ENCODE data around the gene EHMT1.
"Not testable (repeated sequence)": the region's sequence is repeated elsewhere in the genome, so short reads cannot be mapped to it uniquely, and the experiment has no call there.

Gene EHMT1

DNA sequence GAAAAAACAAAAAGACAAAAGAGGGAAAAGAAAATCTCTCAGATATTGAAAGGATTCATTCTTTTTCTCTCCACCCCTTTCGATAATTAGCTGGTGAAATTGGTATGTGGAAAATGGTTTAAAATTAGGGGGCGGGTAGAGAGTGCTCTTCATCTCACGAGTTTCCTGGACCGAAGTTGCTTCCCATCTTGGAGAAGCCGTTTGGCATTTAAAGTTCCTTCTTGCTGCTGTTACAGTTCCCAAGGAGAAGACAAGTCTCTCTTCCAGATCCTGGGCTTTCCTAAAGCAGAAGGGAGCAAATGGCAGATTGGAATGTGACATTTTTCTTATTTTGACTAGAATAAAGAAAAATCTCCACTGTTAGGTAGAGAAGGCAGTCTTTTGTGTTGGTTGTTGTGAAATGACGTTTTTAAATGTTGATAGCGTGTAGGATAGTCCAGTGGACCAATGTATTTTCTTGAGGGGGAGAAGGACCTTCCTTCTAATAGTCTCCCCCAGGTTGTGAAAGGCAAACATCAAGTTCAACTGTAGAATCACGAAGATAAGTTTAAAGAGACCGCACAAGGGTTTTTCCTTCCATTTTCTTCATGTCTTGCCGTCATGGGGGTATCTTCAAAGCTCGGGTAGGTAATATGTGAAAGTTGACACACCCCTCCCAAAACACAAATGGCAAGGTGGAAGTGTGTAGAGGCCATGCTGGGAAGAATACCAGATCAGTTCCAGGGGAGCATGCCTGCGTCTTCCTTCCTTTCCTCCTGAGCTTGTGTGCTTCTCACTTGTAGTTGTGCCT lies 77.5 kb downstream of the EHMT1 start:
- DNase-seq = no peak

DNA sequence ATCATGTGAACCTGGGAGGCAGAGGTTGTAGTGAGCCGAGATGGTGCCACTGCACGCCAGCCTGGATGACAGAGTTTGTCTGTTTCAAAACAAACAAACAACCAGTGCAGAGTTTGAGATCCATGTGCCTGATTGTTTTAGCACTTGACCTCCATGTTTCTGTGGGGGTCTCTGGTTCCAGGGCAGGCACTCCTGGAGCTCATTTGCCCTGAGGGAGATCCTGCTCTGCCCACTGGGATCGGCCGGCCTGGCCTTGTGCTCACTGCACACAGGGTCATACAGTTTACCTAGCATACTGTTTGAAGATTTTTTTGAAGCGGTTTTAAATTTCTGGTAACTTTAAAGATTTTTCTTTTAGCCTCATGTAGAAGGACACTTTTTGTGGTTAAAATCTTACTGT lies 78.4 kb downstream of the EHMT1 start:
- no peak for DNase-seq

DNA sequence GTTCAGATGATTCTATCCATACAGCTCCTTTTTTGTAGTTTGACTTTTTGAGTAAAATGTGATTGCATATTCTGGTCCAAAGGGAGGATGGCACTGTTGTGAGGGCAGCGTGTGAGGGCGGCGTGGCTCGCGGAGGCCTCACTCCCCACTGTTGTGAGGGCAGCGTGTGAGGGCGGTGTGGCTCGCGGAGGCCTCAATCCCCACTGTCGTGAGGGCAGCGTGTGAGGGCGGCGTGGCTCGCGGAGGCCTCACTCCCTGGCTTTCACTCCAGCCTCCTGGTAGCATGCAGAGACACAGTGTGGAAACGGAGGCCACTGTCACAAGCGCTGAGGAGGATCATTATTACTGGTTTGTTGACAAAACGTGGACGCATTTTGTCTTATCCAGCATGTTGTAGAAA lies 79.0 kb downstream of the EHMT1 start:
- DNase-seq = no peak

DNA sequence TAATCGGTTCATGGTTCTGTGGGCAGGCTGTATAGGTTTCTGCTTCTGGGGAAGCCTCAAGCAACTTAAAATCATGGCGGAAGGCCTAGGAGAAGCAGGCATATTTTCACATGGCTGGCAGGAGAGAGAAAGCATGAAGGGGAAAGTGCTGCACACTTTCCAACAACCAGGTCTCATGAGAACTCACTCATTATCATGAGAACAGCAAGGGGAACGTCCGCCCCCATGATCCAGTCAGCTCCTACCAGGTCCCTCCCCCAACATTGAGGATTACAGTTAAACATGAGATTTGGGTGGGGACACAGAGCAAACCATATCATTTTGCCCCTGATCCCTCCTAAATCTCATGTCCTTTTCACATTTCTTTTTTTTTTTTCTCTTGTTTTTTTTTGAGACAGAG lies 82.1 kb downstream of the EHMT1 start:
- no peak for DNase-seq

DNA sequence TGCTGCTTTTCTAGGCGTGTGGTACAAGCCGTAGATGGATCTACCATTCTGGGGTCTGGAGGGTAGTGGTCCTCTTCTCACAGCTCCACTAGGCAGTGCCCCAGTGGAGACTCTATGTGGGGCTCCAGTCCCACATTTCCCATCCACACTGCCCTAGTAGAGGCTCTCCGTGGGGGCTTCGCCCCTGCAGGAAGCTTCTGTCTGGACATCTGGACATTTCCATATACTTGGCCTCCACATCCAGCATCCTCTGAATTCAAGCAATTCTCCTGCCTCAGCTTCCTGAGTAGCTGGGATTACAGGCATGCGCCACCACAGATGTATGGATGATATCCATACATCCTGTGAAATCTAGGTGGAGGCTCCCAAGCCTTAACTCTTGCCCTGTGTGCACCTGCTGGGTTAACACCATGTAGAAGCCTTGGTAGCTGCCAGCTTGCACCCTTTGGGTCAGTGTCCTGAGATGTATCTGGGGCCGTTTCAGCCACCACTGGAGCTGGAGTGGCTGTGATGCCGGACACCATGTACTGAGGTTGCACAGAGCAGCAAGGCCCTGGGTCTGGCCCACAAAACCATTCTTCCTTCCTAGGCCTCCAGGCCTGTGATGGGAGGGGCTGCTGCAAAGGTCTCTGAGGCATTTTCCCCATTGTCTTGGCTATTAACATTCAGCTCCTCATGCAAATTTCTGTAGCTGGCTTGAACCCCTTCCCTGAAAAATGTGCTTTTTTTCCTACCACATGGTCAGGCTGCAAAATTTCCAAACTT lies 84.0 kb downstream of the EHMT1 start:
- DNase-seq = no peak

DNA sequence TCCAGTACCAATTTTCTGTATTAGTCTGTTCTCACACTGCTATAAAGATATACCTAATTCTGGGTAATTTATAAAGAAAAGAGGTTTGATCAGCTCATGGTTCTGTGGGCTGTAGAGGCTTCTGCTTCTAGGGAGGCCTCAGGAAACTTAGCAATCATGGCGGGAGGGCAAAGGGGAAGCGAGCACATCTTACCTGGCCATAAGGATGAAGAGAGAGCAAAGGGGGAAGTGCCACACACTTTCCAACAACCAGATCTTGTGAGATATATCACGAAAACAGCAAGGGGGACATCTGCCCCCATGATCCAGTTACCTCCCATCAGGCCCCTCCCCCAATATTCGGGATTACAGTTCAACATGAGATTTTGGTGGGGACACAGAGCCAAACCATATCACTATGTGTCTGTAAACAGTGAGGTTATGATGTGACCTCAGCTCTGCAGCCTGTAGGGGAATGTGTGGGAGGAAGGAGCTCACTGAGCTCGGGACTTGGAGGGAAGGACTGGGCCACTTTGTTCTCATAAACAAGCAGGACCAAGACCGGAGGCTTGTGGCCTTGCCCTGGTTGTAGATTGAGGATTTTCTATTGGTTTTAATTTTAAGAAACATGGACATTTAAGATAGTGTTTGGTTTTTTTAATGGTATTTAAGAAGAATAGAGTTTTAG lies 85.2 kb downstream of the EHMT1 start:
- peak; percentile 24 to 45 (median 35) for DNase-seq

DNA sequence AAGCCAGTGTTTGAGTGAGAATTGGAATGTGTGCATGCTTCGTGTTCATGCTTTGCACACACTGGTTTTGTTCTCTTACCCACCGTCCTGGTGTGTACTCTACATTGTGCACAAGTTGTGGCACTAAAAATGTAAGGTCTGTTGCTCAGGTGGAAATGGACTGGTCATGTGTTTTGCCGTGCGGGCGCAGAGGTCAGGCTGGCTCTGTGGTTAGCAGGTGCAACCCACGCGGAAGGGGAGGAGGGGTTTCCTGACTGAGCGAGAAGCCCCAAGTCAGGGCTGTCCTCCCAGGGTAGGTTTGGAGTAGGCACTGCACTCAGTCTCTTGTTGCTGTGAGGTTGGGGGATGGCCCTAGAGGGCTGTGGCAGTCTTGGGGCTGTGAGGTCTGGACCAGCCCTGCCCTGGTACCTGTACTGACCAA lies 86.6 kb downstream of the EHMT1 start:
- no peak for DNase-seq

DNA sequence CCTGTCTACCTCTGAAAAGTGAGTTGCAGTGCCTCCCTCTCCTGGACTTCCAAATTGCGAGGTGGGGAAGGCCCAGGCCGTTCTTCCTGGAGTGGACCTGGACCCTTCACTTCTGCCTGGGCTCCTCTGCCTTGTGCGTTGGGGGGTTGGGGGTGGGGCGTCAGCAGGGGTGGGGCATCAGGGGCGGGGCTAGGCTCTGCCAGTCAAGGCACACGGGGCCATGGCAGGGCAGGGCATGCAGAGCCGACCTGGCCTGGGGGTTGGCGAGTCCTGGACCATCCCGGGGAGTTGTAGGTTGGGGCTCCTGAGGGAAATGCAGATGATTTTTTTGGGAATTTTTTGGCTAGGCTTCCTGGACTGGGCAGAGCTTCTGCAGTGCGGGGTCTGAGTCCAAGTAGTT lies 87.1 kb downstream of the EHMT1 start:
- DNase-seq = no peak

DNA sequence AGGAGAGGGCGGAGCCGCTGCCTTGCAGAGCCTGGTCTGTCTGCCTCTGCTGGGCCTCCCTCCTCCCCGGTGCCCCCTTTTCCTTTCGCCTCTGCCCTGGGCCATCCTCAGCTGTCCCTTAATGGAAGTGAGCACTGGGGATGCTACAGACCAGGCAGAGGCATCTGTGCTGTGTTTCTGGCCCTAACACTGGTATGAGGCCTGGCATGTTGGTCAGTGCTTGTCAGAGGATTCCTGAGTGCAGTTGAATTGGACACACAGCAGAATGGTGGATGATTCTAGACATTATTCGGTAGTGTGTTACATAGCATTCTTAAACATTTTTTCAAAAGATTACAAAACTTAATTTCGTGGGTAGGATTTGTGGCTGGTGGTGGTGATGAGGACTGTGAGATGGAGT lies 88.6 kb downstream of the EHMT1 start:
- no peak for DNase-seq

DNA sequence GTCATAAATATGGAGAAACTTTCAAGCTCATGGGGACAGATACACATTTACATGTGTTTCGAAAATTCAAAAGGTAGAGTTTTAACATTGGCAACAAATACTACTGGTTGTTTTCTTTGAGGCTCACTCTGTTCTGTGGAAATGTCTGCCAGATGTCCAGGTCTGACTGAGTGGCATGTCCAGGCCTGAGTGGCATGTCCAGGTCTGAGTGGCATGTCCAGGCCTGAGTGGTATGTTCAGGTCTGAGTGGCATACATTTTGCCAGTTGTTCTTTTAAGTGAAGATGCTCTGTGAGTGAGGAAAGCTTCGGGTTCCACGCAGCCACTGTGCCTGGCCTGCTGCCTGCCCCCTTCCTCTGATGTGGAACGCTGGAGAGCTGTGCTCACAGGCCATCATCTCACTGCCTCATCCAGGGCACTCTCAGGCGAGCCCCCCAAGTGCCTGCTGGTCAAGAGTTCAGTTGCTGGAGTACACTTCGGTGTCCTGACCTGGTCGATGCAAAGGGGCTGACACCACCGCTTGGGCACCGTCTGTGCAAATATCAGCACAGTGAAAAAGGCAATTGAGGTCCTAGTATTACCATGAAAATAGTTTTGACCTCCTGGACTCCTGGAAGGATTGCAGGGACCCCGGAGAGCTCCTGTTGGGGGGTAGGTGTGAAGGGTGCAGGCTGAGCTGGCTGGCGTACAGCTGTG lies 89.9 kb downstream of the EHMT1 start:
- DNase-seq = no peak

DNA sequence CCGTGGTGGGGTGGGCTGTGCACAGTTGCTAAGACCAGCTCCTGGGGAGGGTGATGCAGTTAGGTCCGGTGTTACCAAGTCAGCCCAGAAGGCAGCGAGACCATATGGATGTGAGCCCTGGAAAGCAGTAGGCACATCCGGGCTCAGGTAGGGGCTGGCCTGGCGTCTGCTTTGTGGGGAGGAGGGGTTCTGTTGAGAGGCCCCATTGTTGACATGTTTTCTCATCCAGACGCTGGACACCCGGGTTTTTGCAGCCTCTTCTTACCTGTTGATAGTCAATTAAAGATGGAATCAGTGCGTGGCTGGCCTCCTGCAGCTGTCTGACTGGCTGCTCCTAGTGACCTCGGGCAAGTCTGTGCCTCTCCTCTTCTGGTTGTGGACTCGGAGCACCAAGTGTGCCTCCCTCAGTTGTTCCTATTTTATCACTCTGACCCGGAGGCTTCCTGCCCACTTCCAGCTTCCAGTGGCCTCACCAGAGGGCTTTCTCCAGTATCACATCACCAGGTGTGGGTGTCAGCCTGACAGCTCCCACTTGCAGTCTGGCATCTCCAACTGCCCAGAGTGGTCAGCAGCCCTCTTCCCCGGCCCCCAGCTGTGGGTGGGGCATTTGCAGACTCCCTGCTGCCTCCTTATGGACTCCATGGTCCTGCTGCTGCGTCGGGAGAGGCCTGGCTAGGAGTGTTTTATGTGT lies 90.8 kb downstream of the EHMT1 start:
- no peak for DNase-seq

DNA sequence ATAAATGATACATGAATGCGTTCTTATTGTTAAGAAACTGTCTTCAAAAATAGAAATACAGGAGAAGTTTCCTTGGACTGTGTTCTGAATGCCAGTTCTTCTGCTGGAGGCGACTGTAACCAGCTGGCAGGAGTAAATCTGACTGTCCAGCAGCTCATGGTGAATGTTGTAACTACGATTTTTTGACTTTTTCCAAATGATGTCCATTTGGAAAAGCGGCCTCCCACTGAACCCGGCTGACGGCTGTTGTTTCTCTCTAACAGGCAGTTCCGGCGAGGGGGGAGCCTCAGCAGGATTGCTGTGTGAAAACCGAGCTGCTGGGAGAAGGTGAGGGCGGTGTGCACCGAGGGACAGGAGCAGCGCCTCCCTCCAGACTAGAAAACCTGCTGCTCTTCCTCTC lies 91.9 kb downstream of the EHMT1 start:
- no peak for DNase-seq

DNA sequence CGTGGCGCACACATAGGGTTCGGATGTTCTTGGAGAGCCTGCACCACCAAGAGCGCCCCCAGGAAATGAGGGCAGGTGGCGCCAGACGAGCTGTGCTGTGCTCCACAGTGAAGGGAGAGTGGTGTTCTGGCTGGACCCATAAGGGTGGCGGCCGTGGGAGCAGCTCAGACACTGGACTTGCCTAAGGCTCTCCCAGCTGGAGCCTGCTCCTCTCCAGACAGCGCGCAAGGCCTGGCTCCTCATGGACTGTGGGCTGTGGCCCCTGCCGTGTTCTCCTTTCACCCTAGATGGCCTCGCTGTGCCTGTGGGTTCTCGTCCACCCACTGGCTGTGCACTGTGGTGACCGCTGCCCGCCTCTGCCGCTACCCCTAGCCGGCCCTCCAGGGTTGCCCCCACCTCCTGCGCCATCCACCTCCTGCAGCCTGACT lies 92.9 kb downstream of the EHMT1 start:
- DNase-seq = no peak

DNA sequence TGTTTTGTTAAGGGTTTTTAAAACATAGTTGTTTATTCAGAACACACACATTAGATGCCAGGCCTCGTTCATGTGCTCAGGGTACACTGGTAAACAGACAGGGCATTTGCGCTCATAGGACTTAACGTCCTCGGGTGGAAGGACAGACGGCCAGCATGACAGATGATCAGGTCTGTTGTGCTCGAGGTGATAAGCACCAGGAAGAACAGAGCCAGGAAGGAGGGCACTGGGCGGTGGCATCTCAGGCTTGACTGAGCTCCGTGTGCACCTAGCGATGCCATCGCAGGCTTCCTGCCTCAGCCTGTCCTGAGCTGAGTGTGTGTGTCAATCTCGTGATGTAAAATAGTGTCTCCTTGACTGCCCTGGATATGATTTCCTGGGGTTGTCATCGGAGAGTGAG lies 96.5 kb downstream of the EHMT1 start:
- DNase-seq = no peak

DNA sequence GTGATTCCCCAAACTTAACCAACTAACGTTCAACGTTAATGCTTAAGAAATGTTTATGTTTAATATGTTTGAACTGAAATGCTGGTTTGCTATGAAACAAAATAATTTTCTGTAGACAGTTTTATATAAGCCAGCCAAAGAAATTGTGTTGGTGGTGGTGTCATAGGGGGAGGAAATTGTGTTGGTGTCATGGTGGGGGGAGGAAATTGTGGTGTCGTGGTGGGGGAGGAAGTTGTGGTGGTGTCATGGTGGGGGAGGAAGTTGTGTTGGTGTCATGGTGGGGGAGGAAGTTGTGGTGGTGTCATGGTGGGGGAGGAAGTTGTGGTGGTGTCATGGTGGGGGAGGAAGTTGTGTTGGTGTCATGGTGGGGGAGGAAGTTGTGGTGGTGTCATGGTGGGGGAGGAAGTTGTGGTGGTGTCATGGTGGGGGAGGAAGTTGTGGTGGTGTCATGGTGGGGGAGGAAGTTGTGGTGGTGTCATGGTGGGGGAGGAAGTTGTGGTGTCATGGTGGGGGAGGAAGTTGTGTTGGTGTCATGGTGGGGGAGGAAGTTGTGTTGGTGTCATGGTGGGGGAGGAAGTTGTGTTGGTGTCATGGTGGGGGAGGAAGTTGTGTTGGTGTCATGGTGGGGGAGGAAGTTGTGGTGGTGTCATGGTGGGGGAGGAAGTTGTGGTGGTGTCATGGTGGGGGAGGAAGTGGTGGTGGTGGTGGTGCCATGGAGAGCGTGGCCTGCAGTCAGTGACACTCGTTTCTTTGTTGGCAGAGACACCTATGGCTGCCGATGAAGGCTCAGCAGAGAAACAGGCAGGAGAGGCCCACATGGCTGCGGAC lies 97.3 kb downstream of the EHMT1 start:
- not testable (repeated sequence) for DNase-seq

DNA sequence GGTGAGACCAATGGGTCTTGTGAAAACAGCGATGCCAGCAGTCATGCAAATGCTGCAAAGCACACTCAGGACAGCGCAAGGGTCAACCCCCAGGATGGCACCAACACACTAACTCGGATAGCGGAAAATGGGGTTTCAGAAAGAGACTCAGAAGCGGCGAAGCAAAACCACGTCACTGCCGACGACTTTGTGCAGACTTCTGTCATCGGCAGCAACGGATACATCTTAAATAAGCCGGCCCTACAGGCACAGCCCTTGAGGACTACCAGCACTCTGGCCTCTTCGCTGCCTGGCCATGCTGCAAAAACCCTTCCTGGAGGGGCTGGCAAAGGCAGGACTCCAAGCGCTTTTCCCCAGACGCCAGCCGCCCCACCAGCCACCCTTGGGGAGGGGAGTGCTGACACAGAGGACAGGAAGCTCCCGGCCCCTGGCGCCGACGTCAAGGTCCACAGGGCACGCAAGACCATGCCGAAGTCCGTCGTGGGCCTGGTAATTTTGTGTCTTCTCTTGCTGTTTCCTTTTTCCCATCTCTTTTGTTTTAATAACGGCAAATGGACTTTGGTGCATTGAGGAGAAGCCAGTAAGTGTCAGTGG lies 98.0 kb downstream of the EHMT1 start:
- no peak for DNase-seq

DNA sequence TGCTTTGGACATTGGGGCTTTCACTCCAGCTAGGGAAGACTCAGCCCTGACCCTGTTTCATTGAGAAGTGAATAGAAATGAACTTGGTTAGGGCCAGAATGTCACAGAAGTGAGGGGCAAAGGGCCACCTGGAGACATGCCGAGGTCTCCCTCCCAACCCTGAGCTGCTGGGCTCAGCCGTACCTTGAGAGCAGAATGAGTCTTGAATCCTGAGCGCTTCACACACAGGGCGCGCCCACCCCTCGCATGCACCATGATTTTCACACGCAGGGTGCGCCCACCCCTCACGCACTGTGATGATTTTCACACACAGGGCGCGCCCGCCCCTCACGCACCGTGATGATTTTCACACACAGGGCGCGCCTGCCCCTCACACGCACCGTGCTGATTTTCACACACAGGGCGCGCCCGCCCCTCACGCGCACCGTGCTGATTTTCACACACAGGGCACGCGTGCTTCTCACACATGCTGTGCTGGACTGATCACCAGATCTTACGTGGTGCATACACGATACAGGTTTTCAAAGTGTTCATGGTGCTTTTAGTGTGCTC lies 99.0 kb downstream of the EHMT1 start:
- DNase-seq = no peak

DNA sequence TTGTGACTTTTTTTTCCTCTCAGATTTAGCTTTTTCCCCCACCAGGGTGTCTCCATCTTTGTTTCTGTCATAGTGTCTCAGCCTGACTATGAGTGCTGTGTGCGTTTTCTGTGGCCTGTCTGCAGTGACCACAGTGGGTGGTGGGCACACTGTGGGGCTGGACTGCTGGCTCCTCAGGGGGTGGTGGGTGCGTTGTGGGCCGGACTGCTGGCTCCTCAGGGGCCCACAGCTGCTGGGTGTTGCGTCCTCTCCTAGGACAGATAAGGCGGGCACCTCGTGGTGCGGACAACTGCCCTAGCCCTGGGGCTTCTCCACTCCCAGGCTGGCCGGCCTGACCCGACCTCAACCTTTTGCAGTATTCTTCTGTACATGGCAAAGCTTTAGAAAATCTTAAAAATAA lies 100.4 kb downstream of the EHMT1 start:
- no peak for DNase-seq

DNA sequence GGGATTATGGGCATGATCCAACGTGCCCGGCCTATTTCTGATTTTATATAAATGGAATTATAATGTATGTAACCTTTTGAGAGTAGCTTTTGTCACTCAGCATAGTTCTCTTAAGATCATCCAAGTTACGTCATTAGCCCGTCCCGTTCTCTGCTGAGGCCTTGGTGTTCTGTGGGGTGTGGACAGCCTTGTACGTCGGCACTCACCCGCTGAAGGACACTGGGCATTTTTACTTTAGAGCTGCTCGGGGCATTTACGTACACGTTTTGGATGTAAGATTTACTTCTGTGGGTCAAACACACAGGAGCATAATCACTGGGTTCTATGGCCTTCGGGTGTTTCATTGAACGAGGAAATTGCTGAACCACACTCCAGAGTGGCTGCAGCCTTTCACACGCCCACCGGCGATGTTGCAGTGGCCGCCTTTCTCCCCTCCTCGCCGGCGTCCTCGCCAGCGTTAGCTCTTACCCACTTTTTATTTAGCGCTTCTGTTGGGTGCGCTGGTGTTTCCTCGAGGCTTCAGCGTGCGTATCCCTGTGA lies 101.8 kb downstream of the EHMT1 start:
- DNase-seq = no peak

DNA sequence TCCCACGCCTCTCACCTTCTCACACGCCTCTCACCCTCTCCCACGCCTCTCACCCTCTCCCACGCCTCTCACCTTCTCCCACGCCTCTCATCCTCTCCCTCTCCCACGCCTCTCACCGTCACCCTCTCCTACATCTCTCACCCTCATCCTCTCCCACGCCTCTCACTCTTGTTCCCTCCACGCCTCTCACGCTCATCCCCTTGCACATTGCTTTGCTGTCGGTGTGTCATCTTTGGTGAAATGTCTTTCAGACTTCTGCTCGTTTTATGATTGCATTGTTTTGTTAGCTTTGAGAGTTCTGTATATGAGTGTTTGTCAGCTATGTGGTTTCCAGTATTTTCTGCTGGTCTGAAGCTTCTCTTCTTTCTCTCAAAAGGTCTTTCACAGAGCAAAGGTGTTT lies 102.7 kb downstream of the EHMT1 start:
- no peak for DNase-seq

DNA sequence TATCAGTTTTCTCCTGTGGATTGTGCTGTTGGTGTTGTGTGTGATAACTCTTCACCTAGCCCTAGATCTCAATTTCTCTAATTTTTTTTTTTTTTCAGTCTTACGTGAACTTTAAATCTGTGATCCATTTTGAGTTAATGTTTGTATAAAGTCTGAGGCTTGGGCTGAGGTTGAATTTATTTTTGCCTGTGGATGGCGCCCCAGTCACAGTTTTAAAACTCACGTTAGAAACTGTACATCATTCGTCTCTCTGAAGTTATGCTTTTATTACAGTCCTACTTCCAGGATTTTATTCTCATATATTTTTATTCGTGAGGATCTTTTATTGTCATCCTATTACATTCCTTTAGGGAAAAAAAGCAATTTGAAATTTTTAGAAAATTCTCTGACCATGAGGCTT lies 103.1 kb downstream of the EHMT1 start:
- DNase-seq = no peak
